Islet of Langerhans (tissue), 1 donor: ENCODE results near the gene RSPH9.

Experiments used
- FAIRE-seq: peaks from one replicate; lab custom pipeline; 2011; peaks lifted over from hg19 to GRCh38; lab: Jason Lieb, UNC

The RSPH9 gene

GRCh38 chr6:43668151-43669028 lies 23.6 kb downstream of the RSPH9 start:
- no peak for FAIRE-seq

GRCh38 chr6:43669050-43669921 lies 24.4 kb downstream of the RSPH9 start:
- no peak for FAIRE-seq

DNA sequence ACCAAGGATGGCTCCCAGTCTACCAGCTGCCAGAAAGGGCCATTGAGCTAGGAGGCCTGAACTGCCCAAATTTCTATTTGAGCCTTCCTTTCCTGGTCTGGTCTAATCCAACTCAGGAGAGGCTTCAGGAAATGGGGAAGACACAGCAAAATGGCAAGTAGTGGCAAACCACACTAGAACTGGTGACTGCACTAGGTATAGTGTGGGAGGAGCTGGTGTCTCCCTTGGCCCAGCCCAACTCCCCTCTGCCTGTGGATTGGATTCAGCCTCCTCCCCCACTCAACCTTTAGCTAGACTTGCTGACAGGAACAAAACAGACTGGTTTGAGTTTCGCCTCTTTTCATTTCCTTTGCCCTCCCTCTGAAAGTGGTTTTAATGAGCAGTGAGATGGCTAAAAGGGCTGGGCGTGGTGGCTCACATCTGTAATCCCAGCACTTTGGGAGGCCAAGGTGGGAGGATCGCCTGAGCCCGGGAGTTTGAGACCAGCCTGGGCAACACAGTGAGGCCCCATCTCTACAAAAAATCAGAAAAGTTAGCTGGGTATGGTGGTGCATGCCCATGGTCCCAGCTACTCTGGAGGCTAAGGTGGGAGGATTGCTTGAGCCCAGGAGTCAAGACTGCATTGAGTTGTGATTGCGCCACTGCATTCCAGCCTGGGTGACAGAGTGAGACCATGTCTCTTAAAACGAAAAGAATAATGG lies 25.2 kb downstream of the RSPH9 start:
- no peak for FAIRE-seq

- no peak for FAIRE-seq
These were observed 25.8 kb downstream of the RSPH9 start for GRCh38 chr6:43670623-43670986.

DNA sequence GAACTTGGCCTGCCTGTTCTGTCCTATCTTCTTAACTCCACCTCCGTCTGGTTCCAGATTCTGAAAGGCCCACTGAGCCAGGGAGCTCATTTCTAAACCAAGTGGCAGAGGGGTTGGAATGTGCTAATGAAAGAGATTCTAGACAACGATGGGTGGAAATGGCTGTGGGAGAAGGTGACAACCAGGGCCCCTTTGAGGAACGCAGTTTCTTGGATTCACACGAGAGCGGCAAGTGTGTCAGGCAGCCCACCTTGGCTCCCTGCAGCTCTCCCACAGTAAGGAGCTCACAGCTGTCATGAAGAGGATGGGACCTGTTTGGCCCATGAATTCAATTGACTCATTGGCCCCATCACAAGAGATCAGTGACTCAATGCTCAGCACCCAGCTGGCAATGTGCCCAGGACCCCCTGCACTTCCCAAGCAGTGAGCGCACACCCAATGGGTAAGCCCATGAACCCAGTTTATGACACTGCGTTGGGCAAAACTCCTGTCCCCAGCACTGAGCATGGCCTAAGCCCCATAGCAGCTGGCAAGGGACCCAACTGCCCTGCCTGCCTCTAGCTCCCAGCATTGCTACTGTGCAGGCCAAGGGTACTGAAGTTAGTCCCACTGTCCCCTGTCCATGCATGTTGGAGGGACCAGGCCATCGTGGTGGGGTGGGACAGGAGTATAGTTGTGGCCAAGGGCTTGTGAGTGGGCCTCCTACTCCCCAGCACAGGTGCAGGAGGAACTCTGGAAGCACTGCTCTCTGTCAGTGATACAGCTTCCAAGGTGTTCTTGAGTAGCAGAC lies 26.4 kb downstream of the RSPH9 start:
- no peak for FAIRE-seq

- FAIRE-seq: no peak
These were observed 27.2 kb downstream of the RSPH9 start for GRCh38 chr6:43671801-43672690.

DNA sequence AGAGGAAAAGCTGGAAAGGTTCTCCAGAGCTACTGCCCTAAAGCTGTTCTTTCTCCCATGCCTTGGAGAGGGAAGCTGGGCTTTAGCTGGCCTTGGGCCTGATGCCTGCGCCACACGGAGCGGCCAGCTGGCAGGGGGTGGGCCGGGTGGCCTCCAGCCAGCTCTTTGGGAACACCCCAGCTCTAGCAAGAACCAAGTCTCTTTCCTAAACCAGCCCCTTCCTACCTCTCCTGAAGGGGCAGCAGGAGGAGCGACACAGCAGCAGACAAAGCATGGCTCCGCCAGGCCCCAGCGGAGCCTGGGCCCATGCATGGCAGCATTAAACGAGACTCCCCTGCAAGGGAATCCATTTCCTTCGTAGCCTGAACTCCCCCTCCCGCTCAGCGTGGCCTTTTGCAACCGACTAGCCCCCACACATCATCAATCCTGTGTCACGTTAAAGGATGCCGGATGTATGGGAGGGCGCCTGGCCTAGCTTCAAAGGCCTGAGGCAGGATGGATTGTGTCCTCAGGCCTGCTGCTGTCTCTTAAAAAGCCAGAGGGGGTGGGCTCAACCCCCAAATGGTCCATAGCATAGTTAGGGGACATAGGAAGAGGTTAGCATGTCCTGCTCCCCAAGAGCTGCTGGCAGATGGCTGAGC lies 28.7 kb downstream of the RSPH9 start:
- no peak for FAIRE-seq

DNA sequence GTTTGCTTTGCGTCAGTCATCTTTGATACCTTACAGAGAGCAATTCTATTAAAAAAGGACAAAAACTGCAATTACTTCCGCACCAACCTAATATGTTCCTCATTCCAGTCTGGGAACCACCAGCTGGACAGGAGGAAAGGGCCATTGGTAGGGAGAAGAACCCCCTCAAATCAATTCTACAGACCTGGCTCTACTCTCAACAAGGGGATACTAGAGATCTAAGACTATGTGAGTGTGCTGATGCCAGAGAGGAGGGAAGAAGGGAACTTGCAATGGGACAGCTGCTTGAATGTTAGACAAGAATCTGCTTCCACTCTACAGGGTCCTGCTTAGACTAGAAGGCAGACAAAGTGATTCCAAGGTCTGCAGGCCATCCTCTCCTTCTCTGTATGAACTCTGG lies 29.5 kb downstream of the RSPH9 start:
- FAIRE-seq: no peak

DNA sequence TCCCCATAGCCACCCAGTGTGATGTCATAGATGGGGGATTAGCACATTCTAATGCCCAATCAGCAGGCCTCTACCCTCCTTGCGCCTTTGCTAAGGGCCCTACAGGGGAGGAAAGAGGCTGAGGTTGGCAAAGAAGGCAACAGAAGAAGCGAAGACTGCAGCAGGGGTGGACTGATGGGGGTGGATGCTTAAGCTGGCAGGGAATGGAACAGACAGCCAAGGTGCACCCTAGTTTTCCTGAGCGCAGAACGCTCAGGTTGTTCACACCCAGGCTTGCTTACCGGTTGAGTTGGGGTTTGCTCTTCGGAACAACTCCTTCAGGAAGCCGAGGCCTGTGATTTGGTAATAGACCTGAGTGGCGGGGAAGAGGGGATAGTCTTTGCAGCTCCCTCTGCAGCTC lies 30.1 kb downstream of the RSPH9 start:
- no peak for FAIRE-seq

DNA sequence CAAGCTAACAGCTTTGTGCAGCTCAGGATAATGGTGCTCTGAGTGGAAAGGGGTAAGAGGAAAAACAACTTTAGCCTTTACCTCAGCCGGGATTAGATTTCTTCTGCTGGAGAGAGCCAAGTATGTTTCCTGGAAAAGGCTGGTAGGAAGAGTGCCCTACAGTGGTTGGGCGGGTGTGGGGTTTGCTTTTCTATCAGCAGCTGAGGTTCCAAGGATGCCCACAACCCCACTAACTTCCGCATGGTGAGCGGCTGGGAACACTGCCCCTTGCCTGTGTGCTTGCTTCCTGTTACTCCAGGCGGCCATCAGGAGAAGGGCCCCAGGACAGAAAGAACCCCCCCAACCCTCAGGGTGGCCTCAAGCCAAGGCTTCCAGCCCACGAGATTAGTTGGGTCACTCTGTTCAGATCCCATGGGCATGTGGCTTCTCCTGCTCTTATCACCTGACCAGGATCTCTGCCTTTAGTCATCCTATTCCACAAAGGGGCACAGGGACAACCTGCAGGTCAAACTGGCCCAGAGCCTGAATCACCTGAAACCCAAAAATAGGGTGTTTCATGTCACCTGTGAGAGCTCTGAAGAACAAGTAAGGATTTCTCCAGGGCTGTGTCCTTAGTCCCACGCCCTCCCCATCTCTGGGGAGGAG lies 32.2 kb downstream of the RSPH9 start:
- no peak for FAIRE-seq

GRCh38 chr6:43677759-43678158 lies 32.9 kb downstream of the RSPH9 start:
- no peak for FAIRE-seq

GRCh38 chr6:43678341-43678740 lies 33.5 kb downstream of the RSPH9 start:
- FAIRE-seq: no peak

DNA sequence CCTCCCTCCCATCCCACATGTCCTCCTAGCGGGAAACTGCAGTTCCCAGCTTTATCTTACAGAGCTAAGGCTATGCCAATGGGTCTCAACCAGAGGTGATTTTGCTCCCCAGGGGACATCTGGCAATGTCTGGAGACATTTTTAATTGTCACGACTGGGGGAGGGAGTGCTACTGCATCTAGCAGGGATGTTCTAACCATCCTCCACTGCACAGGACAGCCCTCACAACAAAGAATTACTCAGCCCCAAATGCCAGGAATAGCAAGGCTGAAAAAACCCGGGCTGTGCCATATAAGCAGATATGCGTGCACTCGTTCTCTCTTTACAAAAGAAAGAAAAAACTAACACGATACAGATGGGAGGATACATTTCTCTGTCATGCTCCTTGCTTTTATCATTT lies 34.2 kb downstream of the RSPH9 start:
- FAIRE-seq: no peak

DNA sequence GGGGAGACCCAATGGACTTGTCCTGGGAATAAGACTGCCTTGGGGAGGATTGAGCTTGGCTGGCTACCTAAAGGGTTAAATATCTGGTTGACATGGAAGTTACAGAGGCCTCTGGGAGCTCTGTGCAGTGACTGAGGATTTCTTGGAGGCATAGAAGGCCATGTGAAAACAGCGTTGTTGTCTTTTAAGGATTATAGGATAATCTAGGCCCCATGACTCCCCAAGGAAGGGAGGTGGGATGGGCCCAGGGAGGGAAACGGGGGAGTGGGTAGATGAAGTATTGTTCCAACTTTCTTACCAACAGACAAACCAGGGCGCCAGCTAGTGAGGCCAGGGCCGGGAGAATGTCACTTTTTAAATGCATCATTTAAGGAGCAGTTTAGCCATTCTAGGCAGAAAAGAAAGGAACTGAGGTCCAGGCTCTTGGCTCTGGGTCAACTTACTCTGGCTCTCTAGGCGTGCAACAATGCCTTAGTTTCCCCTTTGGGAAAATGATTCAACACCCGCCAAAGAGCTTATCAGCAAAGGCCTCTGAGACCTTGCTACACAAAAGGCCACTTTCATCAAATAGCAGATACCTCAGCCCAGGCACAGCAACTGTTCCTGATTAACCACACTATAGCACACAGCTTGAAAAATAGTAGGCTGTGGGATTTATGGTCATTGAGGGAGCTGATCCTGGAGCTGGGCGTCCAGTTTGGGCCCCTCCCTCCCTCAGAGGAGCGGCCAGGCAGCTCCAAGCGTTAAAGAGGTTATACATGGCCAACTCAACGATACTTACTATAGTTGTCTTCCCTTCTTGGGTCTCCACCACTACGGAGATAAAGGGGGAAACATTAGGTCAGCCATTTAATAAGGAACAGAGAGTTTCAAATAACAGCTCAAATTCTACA lies 35.7 kb downstream of the RSPH9 start:
- no peak for FAIRE-seq

- no peak for FAIRE-seq
These were observed 36.5 kb downstream of the RSPH9 start for GRCh38 chr6:43681303-43681702.

DNA sequence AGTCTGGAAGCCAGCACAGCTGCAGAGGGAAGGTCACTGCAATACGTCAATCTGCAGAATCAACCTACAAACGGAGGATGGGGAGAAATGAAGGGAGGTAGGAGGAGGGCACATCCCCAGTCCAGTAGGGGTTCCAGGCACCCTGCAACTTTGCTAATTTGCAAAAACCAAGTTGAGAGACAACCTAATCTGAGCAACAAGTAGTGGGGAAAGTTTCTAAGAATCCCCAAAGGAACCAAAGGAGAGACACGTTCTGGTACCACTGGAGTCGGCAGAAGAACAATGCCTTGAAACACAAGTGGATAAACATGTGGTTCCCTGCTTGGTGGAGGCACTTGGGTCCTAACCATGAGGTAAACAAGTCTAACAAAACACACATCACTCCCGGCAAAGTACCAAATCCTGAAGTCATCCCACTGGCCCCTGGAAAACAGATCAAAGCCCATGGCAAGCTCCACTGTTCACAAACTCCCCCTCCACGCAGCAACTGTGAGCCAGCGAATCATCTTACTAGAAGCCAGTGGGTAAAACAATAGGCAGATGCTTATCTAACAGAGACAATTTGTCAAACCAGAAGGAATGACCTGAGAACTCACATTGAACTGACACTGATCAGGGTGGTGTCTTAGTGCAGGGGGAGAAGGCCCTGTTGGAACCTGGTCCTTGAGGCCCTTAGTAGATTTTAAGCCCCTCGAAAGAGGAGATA lies 38.0 kb downstream of the RSPH9 start:
- no peak for FAIRE-seq

- FAIRE-seq: no peak
These were observed 39.0 kb downstream of the RSPH9 start for GRCh38 chr6:43683708-43684455.

- no peak for FAIRE-seq
These were observed 42.2 kb downstream of the RSPH9 start for GRCh38 chr6:43687079-43687436.
